Thyroid gland (tissue), 4 donors: Measurements from ENCODE around the gene PHKG1.

Experiments
- POLR2A ChIP-seq, 2 donors: fragments of 450-650 bp; IDR thresholded peaks; one replicate each; pipeline ENCODE4 v1.6.1; 2017; ENCODE audit warnings: antibody characterized with exemption in 2 of 2, mild to moderate bottlenecking in 2 of 2, moderate library complexity in 1 of 2
- TF ChIP-seq, protein P1 (sequence below), 6 experiments: fragments of 200-600 bp in 3 of 6; fragments of 450-650 bp in 3 of 6; sonication (generic) in 3 of 6; IDR thresholded peaks; one replicate each; pipeline ENCODE4 v1.5.1; 2016 to 2019; ENCODE audit warnings: antibody characterized with exemption in 6 of 6, mild to moderate bottlenecking in 2 of 6, inconsistent platforms in 1 of 6, moderate library complexity in 1 of 6

- no peak for TF ChIP-seq POLR2A (IDR thresholded peaks at IDR 0.05)
- TF ChIP-seq, protein P1, sequence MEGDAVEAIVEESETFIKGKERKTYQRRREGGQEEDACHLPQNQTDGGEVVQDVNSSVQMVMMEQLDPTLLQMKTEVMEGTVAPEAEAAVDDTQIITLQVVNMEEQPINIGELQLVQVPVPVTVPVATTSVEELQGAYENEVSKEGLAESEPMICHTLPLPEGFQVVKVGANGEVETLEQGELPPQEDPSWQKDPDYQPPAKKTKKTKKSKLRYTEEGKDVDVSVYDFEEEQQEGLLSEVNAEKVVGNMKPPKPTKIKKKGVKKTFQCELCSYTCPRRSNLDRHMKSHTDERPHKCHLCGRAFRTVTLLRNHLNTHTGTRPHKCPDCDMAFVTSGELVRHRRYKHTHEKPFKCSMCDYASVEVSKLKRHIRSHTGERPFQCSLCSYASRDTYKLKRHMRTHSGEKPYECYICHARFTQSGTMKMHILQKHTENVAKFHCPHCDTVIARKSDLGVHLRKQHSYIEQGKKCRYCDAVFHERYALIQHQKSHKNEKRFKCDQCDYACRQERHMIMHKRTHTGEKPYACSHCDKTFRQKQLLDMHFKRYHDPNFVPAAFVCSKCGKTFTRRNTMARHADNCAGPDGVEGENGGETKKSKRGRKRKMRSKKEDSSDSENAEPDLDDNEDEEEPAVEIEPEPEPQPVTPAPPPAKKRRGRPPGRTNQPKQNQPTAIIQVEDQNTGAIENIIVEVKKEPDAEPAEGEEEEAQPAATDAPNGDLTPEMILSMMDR (IDR thresholded peaks at IDR 0.05): no peak
Measured at GRCh38 chr7:56110611-56111010, 17.9 kb upstream of the PHKG1 start.
